HL-60 (cell line): ENCODE results near the gene RSBN1L.

ENCODE experiments used
- DNase-seq, 2 experiments: peaks; one replicate each; pipeline ENCODE4 v3.0.0-alpha.2; 2010 to 2020; ENCODE audit warnings: low read depth in 1 of 2, low spot score in 1 of 2
- H3K27ac ChIP-seq: fragments of 250-450 bp; sonication (Bioruptor Pico); replicated peaks from 2 replicates; pipeline ENCODE4 v1.5.1; 2020; ENCODE audit warnings: mild to moderate bottlenecking, moderate library complexity
- H3K27me3 ChIP-seq: fragments of 250-450 bp; sonication (Bioruptor Pico); 2 replicates; pipeline ENCODE4 v1.5.1; 2021; ENCODE audit warnings: mild to moderate bottlenecking, moderate library complexity; ENCODE audit not compliant: insufficient read depth, poor library complexity, severe bottlenecking
- H3K4me3 ChIP-seq: replicated peaks from 2 replicates; pipeline ENCODE4 v1.5.1; 2011; ENCODE audit warnings: mild to moderate bottlenecking, control low read depth, low read length; ENCODE audit not compliant: insufficient read depth
- CTCF ChIP-seq: IDR thresholded peaks from one replicate; pipeline ENCODE4 v1.5.1; 2011; ENCODE audit warnings: low read length, control low read depth, inconsistent platforms; ENCODE audit not compliant: insufficient read depth
- GABPA ChIP-seq: IDR thresholded peaks from 2 replicates; pipeline ENCODE4 v1.6.1; 2012; ENCODE audit warnings: low read depth
- POLR2AphosphoS5 ChIP-seq: IDR thresholded peaks from 2 replicates; pipeline ENCODE4 v1.6.1; 2012; ENCODE audit warnings: low read depth
- REST ChIP-seq: IDR thresholded peaks from 2 replicates; pipeline ENCODE4 v1.6.1; 2012; ENCODE audit warnings: low read depth; ENCODE audit not compliant: insufficient replicate concordance
- SPI1 ChIP-seq: IDR thresholded peaks from 2 replicates; pipeline ENCODE4 v1.6.1; 2012; ENCODE audit warnings: low read depth, mild to moderate bottlenecking, borderline replicate concordance

RSBN1L gene

GRCh38 chr7:77759294-77759889, 63.1 kb downstream of the RSBN1L start:
- no peak overlapping the region for H3K27ac ChIP-seq
- H3K27me3 ChIP-seq, result no peaks in the 10 kb centered on the region
- DNase-seq, result peak; percentile 17 to 68
- TF ChIP-seq CTCF (peak; percentile 42), SPI1 (no peak)
- no peak overlapping the region for H3K4me3 ChIP-seq

- no peak for DNase-seq
- Histone ChIP-seq H3K27ac (no peak overlapping the region), H3K4me3 (no peak overlapping the region), H3K27me3 (no peaks in the 10 kb centered on the region)
- TF ChIP-seq REST (no peak), GABPA (no peak), POLR2AphosphoS5 (no peak), CTCF (no peak), SPI1 (no peak)
Measured at GRCh38 chr7:77760809-77761453, 64.7 kb downstream of the RSBN1L start.

- Histone ChIP-seq H3K27ac (no peak overlapping the region), H3K27me3 (no peaks in the 10 kb centered on the region), H3K4me3 (no peak overlapping the region)
- no peak for TF ChIP-seq SPI1
- TF ChIP-seq CTCF, result no peak
- TF ChIP-seq POLR2AphosphoS5, result no peak
- TF ChIP-seq GABPA, result no peak
- no peak for TF ChIP-seq REST
- DNase-seq, result no peak
Measured at GRCh38 chr7:77765481-77765880, 69.2 kb downstream of the RSBN1L start.
